Measurements from ENCODE around the gene AP3B2.

Gene AP3B2

GRCh38 chr15:82709421-82710207 is at the start of gene AP3B2:
TSS of gene AP3B2 (minus strand) at chr15:82709875. CDS start at chr15:82709706, 169 bp downstream.
- peak; percentile 97 for DNase-seq (ENCODE audit: insufficient read length, low spot score)
- FAIRE-seq, result no peak
- TF ChIP-seq CTCF (IDR thresholded peaks at IDR 0.05; ENCODE audit: insufficient read depth, missing control alignments), result no peak

GRCh38 chr15:82751308-82751707 is 41.6 kb upstream of the AP3B2 start:
- DNase-seq (ENCODE audit: insufficient read length, low spot score) (no peak), FAIRE-seq (no peak)
- TF ChIP-seq CTCF (IDR thresholded peaks at IDR 0.05; ENCODE audit: insufficient read depth, missing control alignments), result no peak

GRCh38 chr15:82750831-82751180 is 41.1 kb upstream of the AP3B2 start:
- DNase-seq (ENCODE audit: insufficient read length, low spot score) (no peak), FAIRE-seq (no peak)
- TF ChIP-seq CTCF (IDR thresholded peaks at IDR 0.05; ENCODE audit: insufficient read depth, missing control alignments), result no peak

- DNase-seq (ENCODE audit: insufficient read length, low spot score) (peak; percentile 64), FAIRE-seq (no peak)
- TF ChIP-seq CTCF (IDR thresholded peaks at IDR 0.05; ENCODE audit: insufficient read depth, missing control alignments), result no peak
These were observed 40.5 kb upstream of the AP3B2 start for GRCh38 chr15:82749951-82750830.

- DNase-seq (ENCODE audit: insufficient read length, low spot score) (no peak), FAIRE-seq (no peak)
- TF ChIP-seq CTCF (IDR thresholded peaks at IDR 0.05; ENCODE audit: insufficient read depth, missing control alignments), result no peak
These were observed 38.6 kb upstream of the AP3B2 start for GRCh38 chr15:82748315-82748714.

GRCh38 chr15:82743810-82744209 is 34.1 kb upstream of the AP3B2 start:
- DNase-seq (ENCODE audit: insufficient read length, low spot score), result no peak
- TF ChIP-seq CTCF (IDR thresholded peaks at IDR 0.05; ENCODE audit: insufficient read depth, missing control alignments), result no peak
- no peak for FAIRE-seq

Measured in D721Med (cell line).